ENCODE measurements around the gene ARHGEF35. TPM values are rescaled to one million over a fixed set of nuclear protein-coding genes. Genes with fewer than 3 reads are reported as not detected.

Gene ARHGEF35
- polyA plus RNA-seq, 2 donors = 20.0 to 20.1 TPM

GRCh38 chr7:144144426-144144825, 51.2 kb downstream of the ARHGEF35 start:
- 92 to 94% methylated on average over 3 of the region's 3 CpGs for WGBS, 2 donors
- no peaks in the 10 kb centered on the region for H3K4me1 ChIP-seq (ENCODE audit: control insufficient read depth in 2 of 2, insufficient read depth in 2 of 2, low read length in 1 of 2)
- H3K27ac ChIP-seq (ENCODE audit: low read depth in 2 of 2, low read length in 1 of 2) = no peak overlapping the region
- H3K36me3 ChIP-seq (ENCODE audit: control insufficient read depth in 2 of 2, insufficient read depth in 2 of 2, low read length in 1 of 2) = no peaks in the 10 kb centered on the region
- H3K27me3 ChIP-seq (ENCODE audit: control insufficient read depth in 1 of 2, insufficient read depth in 2 of 2, low read length in 2 of 2) = no peaks in the 10 kb centered on the region
- H3K9me3 ChIP-seq (ENCODE audit: control insufficient read depth in 2 of 2, insufficient read depth in 1 of 2, low read depth in 1 of 2, low read length in 1 of 2) = peaks cover 7 to 8% of the 10 kb centered on the region in 2 donors
- no peak overlapping the region for H3K4me3 ChIP-seq (ENCODE audit: low read depth in 1 of 2, low read length in 2 of 2)

GRCh38 chr7:144142187-144142586, 53.4 kb downstream of the ARHGEF35 start:
- H3K4me3 ChIP-seq (ENCODE audit: low read depth in 1 of 2, low read length in 2 of 2) = no peak overlapping the region
- H3K4me1 ChIP-seq (ENCODE audit: control insufficient read depth in 2 of 2, insufficient read depth in 2 of 2, low read length in 1 of 2) = no peaks in the 10 kb centered on the region
- 81 to 87% methylated on average over 3 of the region's 3 CpGs for WGBS, 2 donors
- H3K27me3 ChIP-seq (ENCODE audit: control insufficient read depth in 1 of 2, insufficient read depth in 2 of 2, low read length in 2 of 2) = no peaks in the 10 kb centered on the region
- H3K36me3 ChIP-seq (ENCODE audit: control insufficient read depth in 2 of 2, insufficient read depth in 2 of 2, low read length in 1 of 2) = no peaks in the 10 kb centered on the region
- H3K27ac ChIP-seq (ENCODE audit: low read depth in 2 of 2, low read length in 1 of 2) = no peak overlapping the region
- peaks cover 4 to 5% of the 10 kb centered on the region in 2 donors for H3K9me3 ChIP-seq (ENCODE audit: control insufficient read depth in 2 of 2, insufficient read depth in 1 of 2, low read depth in 1 of 2, low read length in 1 of 2)

GRCh38 chr7:144137501-144137900, 58.1 kb downstream of the ARHGEF35 start:
- Histone ChIP-seq H3K36me3 (ENCODE audit: control insufficient read depth in 2 of 2, insufficient read depth in 2 of 2, low read length in 1 of 2) (no peaks in the 10 kb centered on the region), H3K4me3 (ENCODE audit: low read depth in 1 of 2, low read length in 2 of 2) (no peak overlapping the region), H3K4me1 (ENCODE audit: control insufficient read depth in 2 of 2, insufficient read depth in 2 of 2, low read length in 1 of 2) (no peaks in the 10 kb centered on the region), H3K9me3 (ENCODE audit: control insufficient read depth in 2 of 2, insufficient read depth in 1 of 2, low read depth in 1 of 2, low read length in 1 of 2) (no peaks in the 10 kb centered on the region), H3K27me3 (ENCODE audit: control insufficient read depth in 1 of 2, insufficient read depth in 2 of 2, low read length in 2 of 2) (no peaks in the 10 kb centered on the region), H3K27ac (ENCODE audit: low read depth in 2 of 2, low read length in 1 of 2) (no peak overlapping the region)
- WGBS, 2 donors = 58 to 72% methylated on average over 1 of the region's 1 CpG

Other genes starting within 250 kb of the ARHGEF35 start
- not detected for gene OR2F1, start 241.0 kb downstream of the ARHGEF35 start, polyA plus RNA-seq
- not detected for gene OR6B1, start 195.5 kb downstream of the ARHGEF35 start, polyA plus RNA-seq
- gene OR2A5, start 146.9 kb downstream of the ARHGEF35 start, polyA plus RNA-seq = not detected
- not detected for gene OR2A25, start 126.0 kb downstream of the ARHGEF35 start, polyA plus RNA-seq
- not detected for gene OR2A12, start 109.6 kb downstream of the ARHGEF35 start, polyA plus RNA-seq
- not detected for gene OR2A2, start 86.2 kb downstream of the ARHGEF35 start, polyA plus RNA-seq
- gene OR2A14, start 72.7 kb downstream of the ARHGEF35 start, polyA plus RNA-seq = not detected
- gene CTAGE4, start 12.4 kb downstream of the ARHGEF35 start, polyA plus RNA-seq = 1 to 10 TPM; 3.2 to 4.3 TPM
- gene OR2A42, start 43.8 kb upstream of the ARHGEF35 start, polyA plus RNA-seq = under 1 TPM in 1 of 2 donors, not detected in 1; 0.02 TPM
- gene OR2A7, start 69.0 kb upstream of the ARHGEF35 start, polyA plus RNA-seq = 1 to 10 TPM; 1.1 to 1.6 TPM
- 1 to 10 TPM in 1 of 2 donors, under 1 TPM in 1; 0.01 to 2.5 TPM for gene CTAGE8, start 73.5 kb upstream of the ARHGEF35 start, polyA plus RNA-seq
- gene OR2A1, start 116.6 kb upstream of the ARHGEF35 start, polyA plus RNA-seq = under 1 TPM in 1 of 2 donors, not detected in 1; 0.01 TPM
- gene ARHGEF5, start 159.6 kb upstream of the ARHGEF35 start, polyA plus RNA-seq = 10 to 100 TPM; 14.6 to 22.1 TPM
- not detected for gene NOBOX, start 207.9 kb upstream of the ARHGEF35 start, polyA plus RNA-seq